Measurements from ENCODE around the gene RUFY4. TPM values are rescaled to one million over a fixed set of nuclear protein-coding genes. Genes with fewer than 3 reads are reported as not detected.

The RUFY4 gene
- total RNA-seq, 6 experiments from 2014 or later, result not detected

GRCh38 chr2:218129458-218130135 lies 60.5 kb downstream of the RUFY4 start:
- H3K36me3 Mint-ChIP-seq (ENCODE audit: low read depth), result no peaks in the 10 kb centered on the region
- peak; percentile 31 for DNase-seq
- no peak overlapping the region for H3K27ac Mint-ChIP-seq
- peaks cover 43% of the 10 kb centered on the region for H3K27me3 Mint-ChIP-seq (ENCODE audit: insufficient read depth)
- no peaks in the 10 kb centered on the region for H3K9me3 Mint-ChIP-seq
- H3K4me3 Mint-ChIP-seq, result no peak overlapping the region
- TF ChIP-seq CTCF (IDR thresholded peaks at IDR 0.05), result no peak
- no peaks in the 10 kb centered on the region for H3K4me1 Mint-ChIP-seq (ENCODE audit: low read depth)

DNA sequence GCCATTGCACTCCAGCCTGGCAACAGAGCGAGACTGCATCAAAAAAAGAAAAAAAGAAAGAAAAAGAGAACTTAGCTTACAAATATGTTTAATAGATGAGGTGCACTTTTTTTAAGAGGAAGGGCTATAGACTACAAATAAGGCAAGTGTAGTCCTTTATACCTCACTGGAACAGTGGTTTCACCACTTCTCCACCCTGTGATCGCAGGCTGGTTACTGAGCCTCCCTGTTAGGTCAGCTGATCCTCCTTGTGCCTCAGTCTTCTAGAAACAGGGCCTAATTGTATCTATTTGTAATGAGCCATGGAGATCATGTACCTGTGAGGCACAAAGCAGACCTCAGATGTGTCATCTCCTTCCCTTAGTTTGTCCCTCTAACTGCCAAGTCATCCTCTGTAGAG lies 61.3 kb downstream of the RUFY4 start:
- no peak for DNase-seq
- Mint-ChIP-seq H3K9me3 (no peaks in the 10 kb centered on the region), H3K27me3 (ENCODE audit: insufficient read depth) (peaks cover 48% of the 10 kb centered on the region), H3K27ac (no peak overlapping the region), H3K36me3 (ENCODE audit: low read depth) (no peaks in the 10 kb centered on the region), H3K4me3 (no peak overlapping the region), H3K4me1 (ENCODE audit: low read depth) (no peaks in the 10 kb centered on the region)
- TF ChIP-seq CTCF (IDR thresholded peaks at IDR 0.05), result no peak

GRCh38 chr2:218130822-218131221 lies 61.8 kb downstream of the RUFY4 start:
- DNase-seq, result no peak
- no peaks in the 10 kb centered on the region for H3K9me3 Mint-ChIP-seq
- no peaks in the 10 kb centered on the region for H3K4me1 Mint-ChIP-seq (ENCODE audit: low read depth)
- H3K4me3 Mint-ChIP-seq, result no peak overlapping the region
- H3K36me3 Mint-ChIP-seq (ENCODE audit: low read depth), result no peaks in the 10 kb centered on the region
- TF ChIP-seq CTCF (IDR thresholded peaks at IDR 0.05), result no peak
- no peak overlapping the region for H3K27ac Mint-ChIP-seq
- H3K27me3 Mint-ChIP-seq (ENCODE audit: insufficient read depth), result peaks cover 48% of the 10 kb centered on the region

GRCh38 chr2:218137514-218137913 lies 68.5 kb downstream of the RUFY4 start:
- no peak for DNase-seq
- TF ChIP-seq CTCF (IDR thresholded peaks at IDR 0.05), result no peak
- Mint-ChIP-seq H3K4me3 (no peak overlapping the region), H3K27ac (no peak overlapping the region), H3K4me1 (ENCODE audit: low read depth) (no peaks in the 10 kb centered on the region), H3K36me3 (ENCODE audit: low read depth) (no peaks in the 10 kb centered on the region), H3K9me3 (no peaks in the 10 kb centered on the region), H3K27me3 (ENCODE audit: insufficient read depth) (peaks cover 58% of the 10 kb centered on the region)

- H3K4me3 Mint-ChIP-seq, result no peak overlapping the region
- TF ChIP-seq CTCF (IDR thresholded peaks at IDR 0.05), result no peak
- H3K9me3 Mint-ChIP-seq, result no peaks in the 10 kb centered on the region
- DNase-seq, result no peak
- H3K4me1 Mint-ChIP-seq (ENCODE audit: low read depth), result no peaks in the 10 kb centered on the region
- H3K27ac Mint-ChIP-seq, result no peak overlapping the region
- no peaks in the 10 kb centered on the region for H3K36me3 Mint-ChIP-seq (ENCODE audit: low read depth)
- H3K27me3 Mint-ChIP-seq (ENCODE audit: insufficient read depth), result peaks cover 58% of the 10 kb centered on the region
These were observed 69.0 kb downstream of the RUFY4 start for GRCh38 chr2:218138047-218138446.

Other genes starting within 250 kb of the RUFY4 start
- gene TNS1, start 66.3 kb upstream of the RUFY4 start, total RNA-seq (2021; fragmentation: NEBNext Ultra II Directional; extraction: Animal tissue kit (Norgen Biotek cat#: 25700)), result 100 to 1,000 TPM; 113 to 139 (median 126) TPM
- gene CXCR2, start 56.8 kb downstream of the RUFY4 start, total RNA-seq (2021; fragmentation: NEBNext Ultra II Directional; extraction: Animal tissue kit (Norgen Biotek cat#: 25700)), result not detected
- not detected for gene CXCR1, start 97.7 kb downstream of the RUFY4 start, total RNA-seq (2021; fragmentation: NEBNext Ultra II Directional; extraction: Animal tissue kit (Norgen Biotek cat#: 25700))
- 100 to 1,000 TPM; 458 to 516 (median 500) TPM for gene ARPC2, start 147.9 kb downstream of the RUFY4 start, total RNA-seq (2021; fragmentation: NEBNext Ultra II Directional; extraction: Animal tissue kit (Norgen Biotek cat#: 25700))
- gene GPBAR1, start 191.8 kb downstream of the RUFY4 start, total RNA-seq (2021; fragmentation: NEBNext Ultra II Directional; extraction: Animal tissue kit (Norgen Biotek cat#: 25700)), result under 1 TPM in 5 of 6 experiments, not detected in 1; 0.10 to 0.17 (median 0.12) TPM
- gene AAMP, start 200.9 kb downstream of the RUFY4 start, total RNA-seq (2021; fragmentation: NEBNext Ultra II Directional; extraction: Animal tissue kit (Norgen Biotek cat#: 25700)), result 10 to 100 TPM; 71.6 to 91.3 (median 80.4) TPM
- gene PNKD, start 201.3 kb downstream of the RUFY4 start, total RNA-seq (2021; fragmentation: NEBNext Ultra II Directional; extraction: Animal tissue kit (Norgen Biotek cat#: 25700)), result 10 to 100 TPM; 50.8 to 62.8 (median 57.7) TPM
- 100 to 1,000 TPM; 163 to 187 (median 176) TPM for gene TMBIM1, start 223.2 kb downstream of the RUFY4 start, total RNA-seq (2021; fragmentation: NEBNext Ultra II Directional; extraction: Animal tissue kit (Norgen Biotek cat#: 25700))

Data from HFFc6 (cell line).